Nephron (organoid): Measurements from ENCODE around the gene SMIM45.
A peak's percentile ranks its signal among the peaks of the same experiment; 100 is the strongest.

ENCODE experiments used
- H3K27ac Mint-ChIP-seq, 3 experiments: 2 replicates each; pipeline ENCODE4 v1.8.0; 2020; ENCODE audit warnings: mixed read lengths in 3 of 3, mild to moderate bottlenecking in 2 of 3, moderate library complexity in 1 of 3
- H3K27me3 Mint-ChIP-seq: 2 replicates; pipeline ENCODE4 v1.8.0; 2021; ENCODE audit warnings: low read depth, mild to moderate bottlenecking, moderate library complexity, mixed read lengths
- H3K36me3 Mint-ChIP-seq: 2 replicates; pipeline ENCODE4 v1.8.0; 2020; ENCODE audit warnings: low read depth, mixed read lengths
- H3K4me1 Mint-ChIP-seq: 2 replicates; pipeline ENCODE4 v1.8.0; 2020; ENCODE audit warnings: mixed read lengths
- H3K4me3 Mint-ChIP-seq, 3 experiments: 2 replicates each; pipeline ENCODE4 v1.8.0; 2020; ENCODE audit warnings: mild to moderate bottlenecking in 3 of 3, mixed read lengths in 3 of 3, moderate library complexity in 2 of 3
- H3K9me3 Mint-ChIP-seq: 2 replicates; pipeline ENCODE4 v1.8.0; 2020; ENCODE audit warnings: mixed read lengths
- CTCF ChIP-seq, 3 experiments: fragments of 200-600 bp; sonication (generic); IDR thresholded peaks; one replicate each; pipeline ENCODE4 v1.5.0; 2021; ENCODE audit warnings: antibody characterized with exemption in 3 of 3; ENCODE audit not compliant: unreplicated experiment in 3 of 3

SMIM45 gene

GRCh38 chr22:41907436-41908401, 44.2 kb upstream of the SMIM45 start:
- no peak for TF ChIP-seq CTCF (IDR thresholded peaks at IDR 0.05; ENCODE audit: unreplicated experiment in 3 of 3)

GRCh38 chr22:41908411-41909309, 43.3 kb upstream of the SMIM45 start:
- no peak for TF ChIP-seq CTCF (IDR thresholded peaks at IDR 0.05; ENCODE audit: unreplicated experiment in 3 of 3)
- H3K4me1 Mint-ChIP-seq, result peaks cover 5% of the 10 kb centered on the region
- peaks cover 14% of the 10 kb centered on the region for H3K36me3 Mint-ChIP-seq
- no peak overlapping the region for H3K27ac Mint-ChIP-seq
- H3K27me3 Mint-ChIP-seq, result peaks cover 58% of the 10 kb centered on the region
- no peaks in the 10 kb centered on the region for H3K9me3 Mint-ChIP-seq
- no peak overlapping the region for H3K4me3 Mint-ChIP-seq

More at GRCh38 chr22:41907436-41908401, 44.2 kb upstream of the SMIM45 start:
- Mint-ChIP-seq H3K36me3 (peaks cover 14% of the 10 kb centered on the region), H3K4me3 (no peak overlapping the region), H3K27ac (no peak overlapping the region), H3K4me1 (peaks cover 5% of the 10 kb centered on the region), H3K9me3 (no peaks in the 10 kb centered on the region), H3K27me3 (peaks cover 48% of the 10 kb centered on the region)

GRCh38 chr22:41909310-41910049, 42.5 kb upstream of the SMIM45 start:
- Mint-ChIP-seq H3K27me3 (peaks cover 62% of the 10 kb centered on the region), H3K27ac (no peak overlapping the region), H3K36me3 (peaks cover 10% of the 10 kb centered on the region), H3K4me1 (peaks cover 5% of the 10 kb centered on the region), H3K4me3 (peak overlapping the region; percentile 23 to 64 (median 46)), H3K9me3 (no peaks in the 10 kb centered on the region)
- TF ChIP-seq CTCF (IDR thresholded peaks at IDR 0.05; ENCODE audit: unreplicated experiment in 3 of 3), result no peak

- Mint-ChIP-seq H3K4me1 (peaks cover 5% of the 10 kb centered on the region), H3K27me3 (peaks cover 66% of the 10 kb centered on the region), H3K27ac (no peak overlapping the region), H3K4me3 (no peak overlapping the region), H3K36me3 (peaks cover 10% of the 10 kb centered on the region), H3K9me3 (no peaks in the 10 kb centered on the region)
- no peak for TF ChIP-seq CTCF (IDR thresholded peaks at IDR 0.05; ENCODE audit: unreplicated experiment in 3 of 3)
Measured at GRCh38 chr22:41910050-41911000, 41.6 kb upstream of the SMIM45 start.
